Measurements from ENCODE around the gene GALNT9.

DNA sequence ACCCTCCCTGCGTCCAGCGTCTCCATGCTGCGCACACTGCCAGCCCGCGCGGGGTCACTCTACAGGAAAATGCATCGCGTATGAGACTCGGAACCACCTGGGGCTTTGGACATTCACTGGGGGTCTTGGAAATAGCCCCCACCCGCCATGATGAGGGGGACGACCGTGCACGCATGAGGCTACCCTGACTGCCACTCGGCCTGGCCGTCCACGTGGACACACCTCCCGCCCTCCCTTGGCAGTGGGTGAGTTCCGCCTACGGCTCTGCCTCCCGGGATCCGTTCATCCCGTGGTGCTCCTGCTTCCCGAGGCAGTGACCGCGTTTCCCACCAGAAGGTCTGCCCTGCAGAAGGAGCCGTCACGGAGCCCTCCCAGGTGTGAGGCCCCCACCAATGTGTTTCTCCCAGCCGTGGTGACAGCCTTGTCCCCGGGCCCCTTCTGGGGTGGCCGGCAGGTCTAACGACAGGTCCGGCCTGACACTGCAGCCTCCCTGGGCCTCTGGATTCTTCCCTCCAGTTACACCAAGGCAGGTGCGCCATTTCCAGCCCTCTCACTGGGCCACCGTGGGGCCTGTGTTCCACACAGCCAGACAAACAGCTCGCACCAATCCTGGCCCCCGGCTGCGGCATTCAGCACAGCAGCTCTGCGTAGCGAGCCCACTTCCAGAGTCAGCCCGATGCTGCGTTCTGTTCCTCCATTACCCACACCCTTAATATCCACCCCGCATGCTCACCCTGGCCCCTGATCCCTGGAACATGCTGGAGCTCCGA is 11.1 kb upstream of the GALNT9 start:
- TF ChIP-seq, protein P1, sequence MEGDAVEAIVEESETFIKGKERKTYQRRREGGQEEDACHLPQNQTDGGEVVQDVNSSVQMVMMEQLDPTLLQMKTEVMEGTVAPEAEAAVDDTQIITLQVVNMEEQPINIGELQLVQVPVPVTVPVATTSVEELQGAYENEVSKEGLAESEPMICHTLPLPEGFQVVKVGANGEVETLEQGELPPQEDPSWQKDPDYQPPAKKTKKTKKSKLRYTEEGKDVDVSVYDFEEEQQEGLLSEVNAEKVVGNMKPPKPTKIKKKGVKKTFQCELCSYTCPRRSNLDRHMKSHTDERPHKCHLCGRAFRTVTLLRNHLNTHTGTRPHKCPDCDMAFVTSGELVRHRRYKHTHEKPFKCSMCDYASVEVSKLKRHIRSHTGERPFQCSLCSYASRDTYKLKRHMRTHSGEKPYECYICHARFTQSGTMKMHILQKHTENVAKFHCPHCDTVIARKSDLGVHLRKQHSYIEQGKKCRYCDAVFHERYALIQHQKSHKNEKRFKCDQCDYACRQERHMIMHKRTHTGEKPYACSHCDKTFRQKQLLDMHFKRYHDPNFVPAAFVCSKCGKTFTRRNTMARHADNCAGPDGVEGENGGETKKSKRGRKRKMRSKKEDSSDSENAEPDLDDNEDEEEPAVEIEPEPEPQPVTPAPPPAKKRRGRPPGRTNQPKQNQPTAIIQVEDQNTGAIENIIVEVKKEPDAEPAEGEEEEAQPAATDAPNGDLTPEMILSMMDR (IDR thresholded peaks at IDR 0.05), result no peak
- no peak for TF ChIP-seq ZFX (IDR thresholded peaks at IDR 0.05; ENCODE audit: borderline replicate concordance)

All from 22Rv1 (cell line).